Ovary (tissue), 3 donors: ENCODE data around the gene ACOT7.

Experiments used
- CTCF ChIP-seq, 3 donors: fragments of 450-650 bp in 2 of 3; fragments of 200-600 bp in 1 of 3; IDR thresholded peaks; one replicate each; pipeline versions ENCODE4 v1.5.1 to v1.8.0; 2016 to 2022; ENCODE audit warnings: antibody characterized with exemption in 3 of 3, mild to moderate bottlenecking in 1 of 3
- POLR2A ChIP-seq: fragments of 450-650 bp; IDR thresholded peaks from one replicate; pipeline ENCODE4 v1.6.1; 2017; ENCODE audit warnings: antibody characterized with exemption, mild to moderate bottlenecking, moderate library complexity
- donor health status: DM: no; HTN: no; CAD: no.

- TF ChIP-seq POLR2A (no peak), CTCF (IDR thresholded peaks at IDR 0.05) (no peak)
These were observed 44.9 kb downstream of the ACOT7 start for GRCh38 chr1:6348511-6349191.
